GM19468 (cell line): ENCODE data around the gene CYSLTR2.
"Not testable (repeated sequence)": the region's sequence is repeated elsewhere in the genome, so short reads cannot be mapped to it uniquely, and the experiment has no call there.

ENCODE experiments used
- ATAC-seq: cut with Tn5 transposase; IDR thresholded peaks from one replicate; pipeline ENCODE4 v1.9.1; 2021; ENCODE audit warnings: mild to moderate bottlenecking, moderate library complexity, moderate number of reproducible peaks; ENCODE audit not compliant: unreplicated experiment; ENCODE audit errors: extremely low read depth

The CYSLTR2 gene

DNA sequence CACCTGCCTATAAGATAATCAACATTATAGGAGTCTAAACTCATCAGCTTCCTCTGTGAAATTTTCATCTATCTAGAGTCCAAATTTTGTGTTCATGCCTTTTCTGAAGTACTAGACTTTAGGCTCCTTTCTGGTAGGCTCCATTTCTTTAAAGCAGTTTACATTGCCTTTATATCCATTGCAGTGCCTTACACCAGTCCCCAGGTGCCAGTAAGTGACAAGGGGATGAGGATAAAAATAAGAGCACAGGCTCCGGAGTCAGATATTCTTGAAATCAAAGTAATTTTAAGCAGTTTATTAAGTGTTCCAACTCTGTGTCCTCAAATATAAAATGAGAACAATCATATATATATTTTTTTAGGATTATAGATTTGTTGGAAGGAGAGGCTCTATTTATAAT lies 10.6 kb upstream of the CYSLTR2 start:
- no peak for ATAC-seq

GRCh38 chr13:48644141-48644540 lies 9.6 kb upstream of the CYSLTR2 start:
- no peak for ATAC-seq

- no peak for ATAC-seq
These were observed 8.8 kb upstream of the CYSLTR2 start for GRCh38 chr13:48644951-48645350.

DNA sequence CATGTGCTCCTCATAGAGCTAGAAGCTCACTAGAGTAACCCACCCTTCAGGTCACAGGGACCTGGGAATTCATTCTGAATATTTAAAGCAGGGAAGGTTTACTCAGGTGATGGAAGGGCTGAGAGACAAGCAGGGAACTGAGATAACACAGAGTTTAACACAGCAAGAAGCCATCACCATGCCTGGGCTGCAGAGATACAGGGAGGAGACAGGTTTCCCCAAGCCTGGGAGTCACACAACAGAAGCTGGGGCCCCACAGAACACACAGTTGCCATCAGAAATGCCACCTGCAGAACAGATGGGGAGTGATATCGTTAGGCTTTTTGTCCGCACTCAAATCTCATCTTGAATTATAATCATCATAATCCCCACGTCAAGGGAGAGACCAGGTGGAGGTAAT lies 7.9 kb upstream of the CYSLTR2 start:
- no peak for ATAC-seq

- no peak for ATAC-seq
These were observed 6.9 kb upstream of the CYSLTR2 start for GRCh38 chr13:48646791-48647190.

GRCh38 chr13:48647625-48648024 lies 6.1 kb upstream of the CYSLTR2 start:
- ATAC-seq = no peak

- ATAC-seq = no peak
These were observed 5.3 kb upstream of the CYSLTR2 start for GRCh38 chr13:48648446-48648845.

DNA sequence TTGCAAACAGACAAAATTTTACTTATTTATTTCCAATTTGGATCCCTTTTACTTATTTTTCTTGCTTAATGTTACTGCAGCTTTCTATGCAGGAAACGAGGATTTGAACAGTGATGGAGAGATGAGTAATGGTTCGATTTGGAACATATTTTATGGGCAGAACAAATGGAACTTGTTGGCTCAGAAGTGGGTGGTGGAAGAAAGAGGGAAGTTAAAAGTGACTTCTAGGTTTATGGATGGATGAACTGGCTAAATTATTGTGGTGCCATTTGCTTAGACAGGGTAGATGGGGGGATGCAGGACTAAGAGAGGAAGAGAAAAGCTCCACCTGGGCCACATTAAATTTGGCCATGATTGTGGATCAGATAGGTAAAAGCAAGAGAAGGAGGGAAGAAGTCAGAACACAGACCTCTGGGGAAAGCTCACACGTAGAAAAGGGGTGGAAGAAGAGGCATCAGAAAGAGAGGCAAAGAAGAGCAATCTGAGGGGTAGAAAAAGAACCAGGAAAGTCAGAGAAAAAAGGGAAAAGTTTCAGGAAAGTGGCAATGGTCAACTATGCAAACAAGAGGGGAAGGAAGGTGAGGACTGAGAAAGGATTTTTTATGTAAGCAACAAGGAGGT lies 768 bp upstream of the CYSLTR2 start:
- no peak for ATAC-seq

DNA sequence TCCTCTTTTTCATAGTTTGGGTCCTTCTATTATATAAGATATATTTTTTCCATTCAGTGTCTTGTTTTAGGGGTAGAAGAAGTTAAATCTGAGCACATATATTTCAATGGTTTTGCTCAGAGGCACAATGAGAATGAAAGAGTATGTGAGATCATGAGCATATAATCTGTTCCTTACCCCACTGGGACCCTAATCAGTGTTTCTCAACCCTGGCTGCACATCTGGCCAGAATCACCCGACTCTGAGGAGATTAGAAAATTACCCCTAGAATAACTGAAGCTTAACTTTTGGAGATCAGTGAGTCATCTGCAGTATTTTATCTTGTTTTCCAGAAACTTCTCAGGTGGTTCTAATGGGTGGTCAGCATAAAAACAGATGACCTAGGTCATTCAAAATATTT lies 782 bp downstream of the CYSLTR2 start:
- no peak for ATAC-seq

GRCh38 chr13:48655291-48655690 lies 1.6 kb downstream of the CYSLTR2 start:
- ATAC-seq = no peak

GRCh38 chr13:48656608-48657007 lies 2.9 kb downstream of the CYSLTR2 start:
- ATAC-seq = no peak

- ATAC-seq = no peak
These were observed 6.8 kb downstream of the CYSLTR2 start for GRCh38 chr13:48660361-48661076.

GRCh38 chr13:48661107-48661506 lies 7.4 kb downstream of the CYSLTR2 start:
- ATAC-seq = no peak

GRCh38 chr13:48662226-48662625 lies 8.5 kb downstream of the CYSLTR2 start:
- no peak for ATAC-seq

- ATAC-seq = no peak
These were observed 13.4 kb downstream of the CYSLTR2 start for GRCh38 chr13:48667136-48667535.

GRCh38 chr13:48671421-48671820 lies 17.7 kb downstream of the CYSLTR2 start:
- not testable (repeated sequence) for ATAC-seq

- ATAC-seq = no peak
These were observed 21.5 kb downstream of the CYSLTR2 start for GRCh38 chr13:48675247-48675646.

DNA sequence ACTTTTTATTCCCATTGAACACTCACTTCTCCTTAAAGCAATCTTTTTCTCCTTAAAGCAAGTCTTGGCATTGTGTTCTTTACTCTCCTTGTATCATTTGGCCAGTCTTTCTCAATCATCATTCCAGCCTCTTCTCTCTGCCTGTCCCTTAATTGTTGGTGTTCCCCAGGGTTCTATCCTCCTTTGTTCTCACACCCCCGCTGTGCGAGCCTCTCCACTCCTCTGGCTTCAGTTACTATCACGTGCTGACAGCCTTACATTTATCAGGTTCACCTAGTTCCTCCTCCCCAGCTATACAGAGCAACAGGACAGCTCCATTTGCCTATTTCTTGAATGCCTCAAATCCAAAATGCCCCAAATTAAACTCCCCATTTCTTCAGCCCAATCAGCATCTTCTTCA lies 24.6 kb downstream of the CYSLTR2 start:
- ATAC-seq = no peak

DNA sequence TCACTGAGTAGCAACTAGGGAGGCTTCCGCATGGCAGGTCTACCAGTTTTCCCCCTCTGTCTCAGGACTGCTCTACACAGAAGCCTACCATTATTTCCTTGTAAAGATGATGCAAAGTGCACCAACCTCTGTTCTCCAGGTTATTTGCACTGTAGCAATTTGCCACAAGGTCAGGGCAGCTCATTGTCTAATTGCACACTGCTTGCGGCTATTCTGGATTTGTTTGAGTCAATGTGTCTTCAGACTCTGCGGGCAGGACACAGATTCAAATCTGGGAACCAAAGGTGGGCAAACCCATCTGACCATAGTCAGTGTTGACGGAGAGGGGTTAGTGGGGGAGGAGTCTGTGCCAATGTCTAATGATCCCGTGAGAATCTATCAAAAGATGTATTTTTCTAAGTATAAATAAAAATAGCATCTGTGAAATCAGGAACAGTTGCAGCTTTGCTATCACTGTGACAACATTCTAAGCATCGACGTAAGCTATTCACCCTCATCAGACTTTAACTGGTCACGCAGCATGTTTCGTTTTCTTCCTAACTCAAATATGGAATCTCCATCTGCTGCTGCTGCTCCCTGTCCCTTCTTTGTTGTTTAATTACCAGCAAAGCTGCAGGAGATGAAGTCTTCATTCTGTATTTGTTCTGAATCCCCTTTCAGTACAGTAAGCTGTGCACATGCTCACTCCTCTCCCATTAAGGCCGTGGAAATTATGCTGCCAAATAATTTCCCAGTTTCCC lies 26.4 kb downstream of the CYSLTR2 start:
- ATAC-seq = no peak

DNA sequence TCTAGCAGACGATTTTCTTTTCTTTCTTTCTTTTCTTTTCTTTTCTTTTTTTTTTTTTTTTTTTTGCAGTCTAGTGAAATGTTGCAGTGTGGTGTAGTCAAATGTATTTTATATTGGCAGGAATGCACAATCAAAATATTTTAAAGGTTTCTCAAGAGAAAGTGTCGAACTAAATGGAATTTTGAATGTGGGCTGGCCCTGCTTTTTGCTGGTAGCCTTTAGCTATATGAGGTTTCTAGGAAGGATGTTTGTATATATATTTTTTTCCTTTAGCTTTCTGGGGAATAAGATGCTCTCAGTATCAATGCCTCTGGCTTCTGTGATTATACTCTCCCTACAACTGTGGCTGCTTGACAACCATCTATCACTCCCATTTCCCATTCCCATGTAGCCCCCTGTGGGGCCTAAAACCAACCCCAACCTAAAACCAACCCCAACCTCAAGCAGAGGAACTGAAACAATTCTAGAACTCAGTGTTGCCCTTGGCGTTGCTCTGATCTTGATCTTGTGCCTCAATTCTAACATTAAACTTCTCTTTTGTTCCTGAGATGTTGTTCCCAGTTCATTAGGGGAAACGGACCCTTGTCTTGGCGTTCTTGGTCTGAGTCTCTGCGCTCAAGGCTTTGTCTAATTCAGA lies 27.1 kb downstream of the CYSLTR2 start:
- no peak for ATAC-seq

- no peak for ATAC-seq
These were observed 28.2 kb downstream of the CYSLTR2 start for GRCh38 chr13:48681905-48682304.
